ENCODE results near the gene RBBP8. TPM values are rescaled to one million over a fixed set of nuclear protein-coding genes. Genes with fewer than 3 reads are reported as not detected.

RBBP8 gene
- total and polyA plus RNA-seq, 10 of the 15 experiments (the other 5 are each of a cell fraction or from before 2014, with no cell fraction given), result 46.2 to 82.3 (median 68.7) TPM

DNA sequence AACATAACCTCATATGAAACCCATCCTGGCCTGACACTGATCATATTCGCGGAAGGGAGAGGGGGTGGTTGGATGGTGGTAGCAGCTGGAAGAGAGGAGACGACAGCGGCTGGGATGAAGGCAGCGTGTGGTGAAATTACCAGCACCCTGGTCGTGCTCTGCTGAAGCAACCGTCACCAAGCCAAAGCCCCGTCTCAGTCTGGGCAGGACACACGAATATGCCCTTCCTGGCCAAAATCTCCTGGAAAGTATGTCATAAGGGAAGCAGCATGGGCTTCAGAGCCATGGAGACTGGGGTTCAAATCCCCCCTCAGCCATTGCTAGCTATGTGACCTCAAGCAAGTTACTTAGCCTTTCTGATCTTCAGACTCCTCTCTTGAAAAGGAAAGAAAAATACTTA, 139.0 kb downstream of the RBBP8 start:
- Histone ChIP-seq H3K4me1 (ENCODE audit: control insufficient read depth, insufficient read depth, low read length) (peaks cover 13% of the 10 kb centered on the region), H2AFZ (ENCODE audit: control insufficient read depth, low read depth, low read length) (no peak overlapping the region), H3K9ac (ENCODE audit: control insufficient read depth, insufficient read depth, low read length) (no peak overlapping the region), H3K27ac (ENCODE audit: control insufficient read depth, insufficient read depth) (no peak overlapping the region), H3K36me3 (ENCODE audit: control insufficient read depth in 2 of 2, insufficient read depth in 2 of 2, low read length in 1 of 2) (no peaks in the 10 kb centered on the region), H3K4me2 (ENCODE audit: control insufficient read depth, insufficient read depth) (no peak overlapping the region), H3K79me2 (ENCODE audit: control insufficient read depth, insufficient read depth, low read length) (no peaks in the 10 kb centered on the region), H3K27me3 (replicated peaks in 1 of 2; ENCODE audit: control insufficient read depth in 2 of 2, insufficient read depth in 2 of 2, low read length in 1 of 2) (no peaks in the 10 kb centered on the region), H3K9me3 (replicated peaks; ENCODE audit: control insufficient read depth, insufficient read depth, low read length) (no peaks in the 10 kb centered on the region), H4K20me1 (ENCODE audit: control insufficient read depth, insufficient read depth) (no peaks in the 10 kb centered on the region), H3K4me3 (no peak overlapping the region)
- no peak for DNase-seq (ENCODE audit: low read depth, low spot score)
- BruUV-seq (replicated peaks), result no TSS peak
- ChIA-PET RAD21 (ENCODE audit: unreplicated experiment) (interaction anchor here (0.6 to 1.4 kb wide), 2 partner anchors 40 to 61 kb away, joined by 3 read pairs; no protein-coding TSS in a partner anchor), CTCF (interaction anchor here (0.7 kb wide), 2 partner anchors 273 to 426 kb away, joined by 3 read pairs; no protein-coding TSS in a partner anchor), SMC1A (ENCODE audit: uncharacterized antibody, unreplicated experiment) (interaction anchor here (1.0 kb wide), 1 partner anchor 13 kb away, joined by 3 read pairs; no protein-coding TSS in a partner anchor), POLR2A (interaction anchor here (0.7 kb wide), 1 partner anchor 286 kb away, joined by 4 read pairs; no protein-coding TSS in a partner anchor)
- ATAC-seq, result no peak
- no peak for FAIRE-seq
- intact Hi-C loops (cut with micrococcal nuclease; ENCODE audit: unreplicated experiment) (no loop called here), in situ Hi-C loops (cut with MboI) (no loop called here)
- WGBS (ENCODE audit: insufficient coverage, insufficient replicate concordance, low lambda C conversion rate, missing lambda C conversion rate), result 98% methylated on average over 9 of the region's 9 CpGs
- no peak for TF ChIP-seq EED (IDR thresholded peaks at IDR 0.05; ENCODE audit: low read depth)
- no peak for TF ChIP-seq RAD51 (IDR thresholded peaks at IDR 0.05)
- TF ChIP-seq, protein P1, sequence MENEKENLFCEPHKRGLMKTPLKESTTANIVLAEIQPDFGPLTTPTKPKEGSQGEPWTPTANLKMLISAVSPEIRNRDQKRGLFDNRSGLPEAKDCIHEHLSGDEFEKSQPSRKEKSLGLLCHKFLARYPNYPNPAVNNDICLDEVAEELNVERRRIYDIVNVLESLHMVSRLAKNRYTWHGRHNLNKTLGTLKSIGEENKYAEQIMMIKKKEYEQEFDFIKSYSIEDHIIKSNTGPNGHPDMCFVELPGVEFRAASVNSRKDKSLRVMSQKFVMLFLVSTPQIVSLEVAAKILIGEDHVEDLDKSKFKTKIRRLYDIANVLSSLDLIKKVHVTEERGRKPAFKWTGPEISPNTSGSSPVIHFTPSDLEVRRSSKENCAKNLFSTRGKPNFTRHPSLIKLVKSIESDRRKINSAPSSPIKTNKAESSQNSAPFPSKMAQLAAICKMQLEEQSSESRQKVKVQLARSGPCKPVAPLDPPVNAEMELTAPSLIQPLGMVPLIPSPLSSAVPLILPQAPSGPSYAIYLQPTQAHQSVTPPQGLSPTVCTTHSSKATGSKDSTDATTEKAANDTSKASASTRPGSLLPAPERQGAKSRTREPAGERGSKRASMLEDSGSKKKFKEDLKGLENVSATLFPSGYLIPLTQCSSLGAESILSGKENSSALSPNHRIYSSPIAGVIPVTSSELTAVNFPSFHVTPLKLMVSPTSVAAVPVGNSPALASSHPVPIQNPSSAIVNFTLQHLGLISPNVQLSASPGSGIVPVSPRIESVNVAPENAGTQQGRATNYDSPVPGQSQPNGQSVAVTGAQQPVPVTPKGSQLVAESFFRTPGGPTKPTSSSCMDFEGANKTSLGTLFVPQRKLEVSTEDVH (IDR thresholded peaks at IDR 0.05; ENCODE audit: low read depth, partially characterized antibody), result no peak
- TF ChIP-seq SMC3 (IDR thresholded peaks at IDR 0.05; ENCODE audit: borderline replicate concordance, low read length), result no peak
- TF ChIP-seq CBX5 (IDR thresholded peaks at IDR 0.05; ENCODE audit: low read depth), result no peak
- TF ChIP-seq, protein P2, sequence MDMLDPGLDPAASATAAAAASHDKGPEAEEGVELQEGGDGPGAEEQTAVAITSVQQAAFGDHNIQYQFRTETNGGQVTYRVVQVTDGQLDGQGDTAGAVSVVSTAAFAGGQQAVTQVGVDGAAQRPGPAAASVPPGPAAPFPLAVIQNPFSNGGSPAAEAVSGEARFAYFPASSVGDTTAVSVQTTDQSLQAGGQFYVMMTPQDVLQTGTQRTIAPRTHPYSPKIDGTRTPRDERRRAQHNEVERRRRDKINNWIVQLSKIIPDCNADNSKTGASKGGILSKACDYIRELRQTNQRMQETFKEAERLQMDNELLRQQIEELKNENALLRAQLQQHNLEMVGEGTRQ (IDR thresholded peaks at IDR 0.05; ENCODE audit: borderline replicate concordance, low read depth, low read length), result no peak
- TF ChIP-seq, protein P3, sequence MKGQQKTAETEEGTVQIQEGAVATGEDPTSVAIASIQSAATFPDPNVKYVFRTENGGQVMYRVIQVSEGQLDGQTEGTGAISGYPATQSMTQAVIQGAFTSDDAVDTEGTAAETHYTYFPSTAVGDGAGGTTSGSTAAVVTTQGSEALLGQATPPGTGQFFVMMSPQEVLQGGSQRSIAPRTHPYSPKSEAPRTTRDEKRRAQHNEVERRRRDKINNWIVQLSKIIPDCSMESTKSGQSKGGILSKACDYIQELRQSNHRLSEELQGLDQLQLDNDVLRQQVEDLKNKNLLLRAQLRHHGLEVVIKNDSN (IDR thresholded peaks at IDR 0.05; ENCODE audit: borderline replicate concordance, extremely low read length, insufficient read depth, low read depth, low read length), result no peak
- TF ChIP-seq, protein P4, sequence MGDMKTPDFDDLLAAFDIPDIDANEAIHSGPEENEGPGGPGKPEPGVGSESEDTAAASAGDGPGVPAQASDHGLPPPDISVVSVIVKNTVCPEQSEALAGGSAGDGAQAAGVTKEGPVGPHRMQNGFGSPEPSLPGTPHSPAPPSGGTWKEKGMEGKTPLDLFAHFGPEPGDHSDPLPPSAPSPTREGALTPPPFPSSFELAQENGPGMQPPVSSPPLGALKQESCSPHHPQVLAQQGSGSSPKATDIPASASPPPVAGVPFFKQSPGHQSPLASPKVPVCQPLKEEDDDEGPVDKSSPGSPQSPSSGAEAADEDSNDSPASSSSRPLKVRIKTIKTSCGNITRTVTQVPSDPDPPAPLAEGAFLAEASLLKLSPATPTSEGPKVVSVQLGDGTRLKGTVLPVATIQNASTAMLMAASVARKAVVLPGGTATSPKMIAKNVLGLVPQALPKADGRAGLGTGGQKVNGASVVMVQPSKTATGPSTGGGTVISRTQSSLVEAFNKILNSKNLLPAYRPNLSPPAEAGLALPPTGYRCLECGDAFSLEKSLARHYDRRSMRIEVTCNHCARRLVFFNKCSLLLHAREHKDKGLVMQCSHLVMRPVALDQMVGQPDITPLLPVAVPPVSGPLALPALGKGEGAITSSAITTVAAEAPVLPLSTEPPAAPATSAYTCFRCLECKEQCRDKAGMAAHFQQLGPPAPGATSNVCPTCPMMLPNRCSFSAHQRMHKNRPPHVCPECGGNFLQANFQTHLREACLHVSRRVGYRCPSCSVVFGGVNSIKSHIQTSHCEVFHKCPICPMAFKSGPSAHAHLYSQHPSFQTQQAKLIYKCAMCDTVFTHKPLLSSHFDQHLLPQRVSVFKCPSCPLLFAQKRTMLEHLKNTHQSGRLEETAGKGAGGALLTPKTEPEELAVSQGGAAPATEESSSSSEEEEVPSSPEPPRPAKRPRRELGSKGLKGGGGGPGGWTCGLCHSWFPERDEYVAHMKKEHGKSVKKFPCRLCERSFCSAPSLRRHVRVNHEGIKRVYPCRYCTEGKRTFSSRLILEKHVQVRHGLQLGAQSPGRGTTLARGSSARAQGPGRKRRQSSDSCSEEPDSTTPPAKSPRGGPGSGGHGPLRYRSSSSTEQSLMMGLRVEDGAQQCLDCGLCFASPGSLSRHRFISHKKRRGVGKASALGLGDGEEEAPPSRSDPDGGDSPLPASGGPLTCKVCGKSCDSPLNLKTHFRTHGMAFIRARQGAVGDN (IDR thresholded peaks at IDR 0.05), result no peak
